ENCODE measurements around the gene ADAMTS2. TPM values are rescaled to one million over a fixed set of nuclear protein-coding genes. Genes with fewer than 3 reads are reported as not detected.

Gene ADAMTS2
- total RNA-seq, 1 donor from 2014 or later = 8.2 TPM

GRCh38 chr5:179196405-179197079 lies 148.7 kb downstream of the ADAMTS2 start:
- Mint-ChIP-seq H3K9me3 (peaks cover 5% of the 10 kb centered on the region), H3K27ac (no peak overlapping the region), H3K4me1 (peaks cover 13% of the 10 kb centered on the region), H3K27me3 (ENCODE audit: low read depth) (no peaks in the 10 kb centered on the region), H3K4me3 (no peak overlapping the region), H3K36me3 (no peaks in the 10 kb centered on the region)
- no peak for TF ChIP-seq CTCF (IDR thresholded peaks at IDR 0.05; ENCODE audit: unreplicated experiment)
- DNase-seq (ENCODE audit: low spot score in 2 of 2, unreplicated experiment in 2 of 2) = no peak

GRCh38 chr5:179195561-179196404 lies 149.5 kb downstream of the ADAMTS2 start:
- Mint-ChIP-seq H3K27me3 (ENCODE audit: low read depth) (no peaks in the 10 kb centered on the region), H3K9me3 (peaks cover 4% of the 10 kb centered on the region), H3K36me3 (no peaks in the 10 kb centered on the region), H3K4me3 (no peak overlapping the region), H3K27ac (no peak overlapping the region), H3K4me1 (peaks cover 16% of the 10 kb centered on the region)
- no peak for TF ChIP-seq CTCF (IDR thresholded peaks at IDR 0.05; ENCODE audit: unreplicated experiment)
- no peak for DNase-seq (ENCODE audit: low spot score in 2 of 2, unreplicated experiment in 2 of 2)

- H3K36me3 Mint-ChIP-seq = no peaks in the 10 kb centered on the region
- H3K4me3 Mint-ChIP-seq = no peak overlapping the region
- no peaks in the 10 kb centered on the region for H3K27me3 Mint-ChIP-seq (ENCODE audit: low read depth)
- H3K4me1 Mint-ChIP-seq = peaks cover 16% of the 10 kb centered on the region
- no peak for DNase-seq (ENCODE audit: low spot score in 2 of 2, unreplicated experiment in 2 of 2)
- no peaks in the 10 kb centered on the region for H3K9me3 Mint-ChIP-seq
- TF ChIP-seq CTCF (IDR thresholded peaks at IDR 0.05; ENCODE audit: unreplicated experiment) = no peak
- H3K27ac Mint-ChIP-seq = no peak overlapping the region
Measured at GRCh38 chr5:179194941-179195381, 150.3 kb downstream of the ADAMTS2 start.

GRCh38 chr5:179194201-179194910 lies 150.9 kb downstream of the ADAMTS2 start:
- no peak for TF ChIP-seq CTCF (IDR thresholded peaks at IDR 0.05; ENCODE audit: unreplicated experiment)
- DNase-seq (ENCODE audit: low spot score in 2 of 2, unreplicated experiment in 2 of 2) = no peak
- Mint-ChIP-seq H3K9me3 (no peaks in the 10 kb centered on the region), H3K27me3 (ENCODE audit: low read depth) (no peaks in the 10 kb centered on the region), H3K36me3 (no peaks in the 10 kb centered on the region), H3K4me3 (no peak overlapping the region), H3K4me1 (peaks cover 16% of the 10 kb centered on the region), H3K27ac (no peak overlapping the region)

GRCh38 chr5:179193746-179194145 lies 151.5 kb downstream of the ADAMTS2 start:
- H3K4me3 Mint-ChIP-seq = no peak overlapping the region
- no peak for DNase-seq (ENCODE audit: low spot score in 2 of 2, unreplicated experiment in 2 of 2)
- no peaks in the 10 kb centered on the region for H3K27me3 Mint-ChIP-seq (ENCODE audit: low read depth)
- H3K9me3 Mint-ChIP-seq = no peaks in the 10 kb centered on the region
- no peak overlapping the region for H3K27ac Mint-ChIP-seq
- no peaks in the 10 kb centered on the region for H3K36me3 Mint-ChIP-seq
- no peak for TF ChIP-seq CTCF (IDR thresholded peaks at IDR 0.05; ENCODE audit: unreplicated experiment)
- peaks cover 14% of the 10 kb centered on the region for H3K4me1 Mint-ChIP-seq
